Activated naive CD8-positive, alpha-beta T cell treated with anti-CD3 and anti-CD28 coated beads, Interleukin-2, amount 50 U/mL, for 24 hours (primary cell): ENCODE data around the gene DYSF.
"Not testable (repeated sequence)": the region's sequence is repeated elsewhere in the genome, so short reads cannot be mapped to it uniquely, and the experiment has no call there.

ENCODE experiments used
- ATAC-seq: fragments of 150-1000 bp; cut with Tn5 transposase; one replicate; pipeline ENCODE4 v1.10.0; 2021
- DNase-seq: peaks from one replicate; pipeline ENCODE4 v3.0.0; 2021
- H3K27ac Mint-ChIP-seq: one replicate; pipeline ENCODE4 v1.8.0; 2021; ENCODE audit warnings: mild to moderate bottlenecking, mixed read lengths
- H3K27me3 Mint-ChIP-seq: one replicate; pipeline ENCODE4 v1.8.0; 2021; ENCODE audit warnings: mixed read lengths
- H3K36me3 Mint-ChIP-seq: one replicate; pipeline ENCODE4 v1.8.0; 2021; ENCODE audit warnings: low read depth, mixed read lengths
- H3K4me1 Mint-ChIP-seq: one replicate; pipeline ENCODE4 v1.8.0; 2021; ENCODE audit warnings: mixed read lengths
- H3K4me3 Mint-ChIP-seq: one replicate; pipeline ENCODE4 v1.8.0; 2021; ENCODE audit warnings: mild to moderate bottlenecking, moderate library complexity, mixed read lengths
- H3K9me3 Mint-ChIP-seq: one replicate; pipeline ENCODE4 v1.8.0; 2021; ENCODE audit warnings: mixed read lengths

DYSF gene

GRCh38 chr2:71474116-71474743 is 20.9 kb downstream of the DYSF start:
- Mint-ChIP-seq H3K27ac (no peak overlapping the region), H3K36me3 (no peaks in the 10 kb centered on the region), H3K27me3 (peaks cover 16% of the 10 kb centered on the region), H3K4me3 (no peak overlapping the region), H3K9me3 (no peaks in the 10 kb centered on the region), H3K4me1 (no peaks in the 10 kb centered on the region)
- no peak for DNase-seq
- no peak for ATAC-seq

DNA sequence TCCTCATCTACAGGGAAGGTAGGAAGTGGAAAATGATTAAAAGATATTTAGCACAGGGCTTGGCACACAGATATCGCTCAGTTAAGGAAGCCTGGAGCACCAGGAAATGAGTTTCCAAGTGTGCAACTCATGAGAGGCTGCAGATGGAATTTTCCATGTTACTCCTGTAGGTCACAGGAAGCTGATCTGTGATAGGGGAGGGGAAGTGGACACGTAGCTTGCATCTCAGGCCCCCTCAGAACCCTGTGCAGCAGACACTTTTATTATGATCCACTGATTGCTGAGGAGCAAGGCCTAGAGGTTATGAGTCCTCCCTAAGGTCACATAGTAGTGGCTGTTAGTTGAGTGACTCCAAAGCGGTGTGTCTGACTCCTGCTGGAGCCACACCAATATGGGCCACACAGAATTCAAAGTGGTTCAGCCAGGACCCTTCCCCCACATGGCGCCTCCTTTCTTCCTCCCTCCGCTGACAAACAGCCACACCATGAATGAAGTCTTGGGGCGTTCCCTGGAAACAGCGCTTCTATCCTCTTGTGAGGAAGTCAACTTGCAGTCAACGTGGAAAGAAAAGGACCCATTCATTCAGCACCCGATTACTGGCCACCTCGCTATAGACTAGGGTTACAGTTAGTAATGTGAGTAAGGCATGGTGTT is 21.5 kb downstream of the DYSF start:
- H3K4me1 Mint-ChIP-seq: no peaks in the 10 kb centered on the region
- H3K27me3 Mint-ChIP-seq: peaks cover 13% of the 10 kb centered on the region
- DNase-seq: no peak
- H3K27ac Mint-ChIP-seq: no peak overlapping the region
- no peak overlapping the region for H3K4me3 Mint-ChIP-seq
- H3K36me3 Mint-ChIP-seq: no peaks in the 10 kb centered on the region
- ATAC-seq: no peak
- H3K9me3 Mint-ChIP-seq: no peaks in the 10 kb centered on the region

DNA sequence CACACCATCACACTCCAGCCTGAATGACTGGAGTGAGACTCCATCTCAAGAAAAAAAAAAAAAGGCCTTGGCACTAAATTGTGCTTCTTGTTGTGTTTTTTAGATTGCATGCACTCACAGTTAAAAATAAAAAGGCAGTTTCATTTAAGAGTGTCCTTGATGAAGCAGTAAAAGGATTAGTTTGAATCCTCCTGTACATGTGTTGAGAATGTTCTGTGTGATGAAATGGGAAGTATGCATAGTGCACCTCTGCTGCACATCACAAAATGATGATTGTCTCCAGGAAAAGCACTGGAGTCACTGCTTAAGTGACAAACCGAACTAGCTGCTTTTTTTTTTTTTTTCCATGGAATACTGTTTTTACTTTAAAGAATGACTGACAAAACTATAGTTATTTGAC is 23.1 kb downstream of the DYSF start:
- Mint-ChIP-seq H3K9me3 (no peaks in the 10 kb centered on the region), H3K27ac (no peak overlapping the region), H3K4me3 (no peak overlapping the region), H3K36me3 (no peaks in the 10 kb centered on the region), H3K4me1 (no peaks in the 10 kb centered on the region), H3K27me3 (peaks cover 10% of the 10 kb centered on the region)
- DNase-seq (no peak), ATAC-seq (no peak)

DNA sequence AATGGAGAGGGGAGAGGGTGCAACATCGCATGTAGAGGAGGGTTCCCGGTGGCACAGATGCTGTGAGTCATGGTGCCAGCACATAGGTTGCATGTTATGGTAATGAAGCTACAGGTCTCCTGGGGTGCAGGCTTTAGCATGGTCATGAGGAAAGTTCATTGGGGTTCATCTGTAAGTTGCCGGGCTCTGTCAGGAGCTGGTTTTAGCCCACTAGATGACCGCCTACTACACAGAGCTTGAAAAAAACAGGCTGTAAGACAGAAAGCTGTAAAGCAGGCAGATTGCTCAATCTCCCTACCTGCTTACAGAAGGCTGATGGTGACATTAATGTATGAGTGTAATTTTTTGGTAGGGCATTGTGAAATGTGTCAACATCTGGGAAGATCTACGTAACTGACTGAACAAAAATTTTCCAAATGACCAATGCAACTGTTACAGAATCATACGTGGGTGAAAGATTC is 23.9 kb downstream of the DYSF start:
- ATAC-seq (no peak), DNase-seq (no peak)
- H3K4me3 Mint-ChIP-seq: no peak overlapping the region
- H3K4me1 Mint-ChIP-seq: no peaks in the 10 kb centered on the region
- peaks cover 14% of the 10 kb centered on the region for H3K27me3 Mint-ChIP-seq
- H3K36me3 Mint-ChIP-seq: no peaks in the 10 kb centered on the region
- H3K9me3 Mint-ChIP-seq: no peaks in the 10 kb centered on the region
- H3K27ac Mint-ChIP-seq: no peak overlapping the region

GRCh38 chr2:71478806-71479205 is 25.4 kb downstream of the DYSF start:
- peaks cover 15% of the 10 kb centered on the region for H3K27me3 Mint-ChIP-seq
- no peaks in the 10 kb centered on the region for H3K9me3 Mint-ChIP-seq
- H3K4me3 Mint-ChIP-seq: no peak overlapping the region
- H3K4me1 Mint-ChIP-seq: no peaks in the 10 kb centered on the region
- DNase-seq (no peak), ATAC-seq (no peak)
- no peak overlapping the region for H3K27ac Mint-ChIP-seq
- no peaks in the 10 kb centered on the region for H3K36me3 Mint-ChIP-seq

DNA sequence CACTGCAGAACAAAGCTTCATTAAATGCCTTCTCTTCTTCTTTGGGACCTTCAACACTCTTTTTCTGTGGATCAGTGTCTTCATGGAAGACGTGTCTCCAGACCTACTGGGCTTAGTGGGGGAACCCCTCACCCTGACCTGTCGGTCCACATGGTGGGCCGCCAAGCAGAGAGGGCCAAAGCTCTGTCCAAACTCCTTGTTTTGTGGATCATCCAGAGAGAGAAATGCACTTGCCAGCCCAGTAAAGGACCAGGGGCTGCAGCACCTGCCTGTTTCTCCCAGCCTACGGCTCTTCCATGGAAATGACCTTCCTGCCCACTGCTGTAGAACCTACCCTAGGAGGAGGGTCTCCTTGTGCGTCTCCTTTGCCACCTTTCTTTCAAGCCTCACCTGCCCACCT is 25.9 kb downstream of the DYSF start:
- Mint-ChIP-seq H3K27ac (no peak overlapping the region), H3K27me3 (peaks cover 16% of the 10 kb centered on the region), H3K4me3 (no peak overlapping the region), H3K36me3 (no peaks in the 10 kb centered on the region), H3K4me1 (no peaks in the 10 kb centered on the region), H3K9me3 (no peaks in the 10 kb centered on the region)
- ATAC-seq (no peak), DNase-seq (no peak)

DNA sequence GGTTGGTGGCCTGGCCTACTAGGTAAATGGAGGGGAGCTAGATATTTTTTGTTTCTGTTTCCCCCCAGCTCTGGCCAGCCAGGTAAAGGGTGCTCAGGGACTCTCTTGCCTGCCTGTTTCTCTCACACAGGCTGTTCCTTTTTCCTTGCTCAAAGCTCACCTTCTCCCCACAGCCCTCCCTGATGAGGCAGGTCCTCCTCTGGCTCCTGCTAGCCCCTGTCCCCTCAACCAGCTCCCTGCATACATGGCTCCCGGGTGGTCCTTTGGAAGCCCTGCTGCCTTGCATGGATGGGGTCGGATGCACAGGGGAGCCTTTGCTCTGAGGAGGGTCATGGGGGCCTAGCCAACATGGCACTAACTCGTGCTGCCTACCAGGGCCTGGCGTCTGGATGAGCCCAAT is 27.8 kb downstream of the DYSF start:
- DNase-seq (no peak), ATAC-seq (no peak)
- Mint-ChIP-seq H3K4me3 (no peak overlapping the region), H3K27ac (no peak overlapping the region), H3K4me1 (no peaks in the 10 kb centered on the region), H3K36me3 (no peaks in the 10 kb centered on the region), H3K27me3 (peaks cover 11% of the 10 kb centered on the region), H3K9me3 (no peaks in the 10 kb centered on the region)

DNA sequence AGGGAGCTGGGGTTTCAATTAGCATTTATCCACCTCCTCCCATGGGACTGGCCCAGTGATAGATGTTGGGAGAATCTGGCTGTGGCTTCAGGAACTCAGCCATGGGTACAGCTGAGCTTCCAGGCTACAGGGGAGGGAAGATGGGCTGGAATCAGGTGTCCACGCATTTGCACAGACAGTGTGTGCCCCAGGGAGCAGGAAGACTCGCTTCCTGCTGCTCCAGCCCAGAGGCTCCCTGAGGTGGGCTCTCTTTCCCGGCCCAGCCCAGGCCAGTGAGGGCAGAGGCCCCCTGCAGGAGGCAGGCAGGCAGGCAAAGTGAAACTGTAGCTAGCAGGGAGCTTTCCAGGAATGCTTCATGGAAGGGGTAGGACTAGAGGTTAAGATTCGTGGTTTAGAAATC is 28.7 kb downstream of the DYSF start:
- H3K4me1 Mint-ChIP-seq: no peaks in the 10 kb centered on the region
- DNase-seq (no peak), ATAC-seq (no peak)
- no peak overlapping the region for H3K27ac Mint-ChIP-seq
- H3K4me3 Mint-ChIP-seq: no peak overlapping the region
- H3K36me3 Mint-ChIP-seq: no peaks in the 10 kb centered on the region
- H3K9me3 Mint-ChIP-seq: no peaks in the 10 kb centered on the region
- peaks cover 11% of the 10 kb centered on the region for H3K27me3 Mint-ChIP-seq

GRCh38 chr2:71483246-71483645 is 29.9 kb downstream of the DYSF start:
- ATAC-seq: no peak

DNA sequence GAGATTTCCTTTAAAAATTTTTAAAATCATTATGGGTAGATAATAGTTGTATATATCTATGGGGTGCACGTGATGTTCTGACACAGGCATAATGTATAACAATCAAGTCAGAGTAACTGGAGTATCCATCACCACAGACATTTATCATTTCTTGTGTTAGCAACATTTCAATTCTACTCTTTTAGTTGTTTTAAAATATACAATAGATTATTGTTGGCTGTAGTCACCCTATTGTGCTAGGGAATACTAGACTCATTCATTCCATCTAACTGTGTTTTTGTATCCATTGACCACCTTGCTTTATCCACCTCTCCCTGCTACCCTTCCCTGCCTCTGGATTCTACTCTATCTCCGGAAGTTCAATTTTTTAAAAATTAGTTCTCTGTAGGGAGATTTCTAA is 31.0 kb downstream of the DYSF start:
- no peak for ATAC-seq
- Mint-ChIP-seq H3K27me3 (peaks cover 11% of the 10 kb centered on the region), H3K4me3 (no peak overlapping the region), H3K27ac (no peak overlapping the region), H3K4me1 (no peaks in the 10 kb centered on the region), H3K36me3 (no peaks in the 10 kb centered on the region), H3K9me3 (no peaks in the 10 kb centered on the region)
- no peak for DNase-seq

More at GRCh38 chr2:71483246-71483645, 29.9 kb downstream of the DYSF start:
- Mint-ChIP-seq H3K4me1 (no peaks in the 10 kb centered on the region), H3K4me3 (no peak overlapping the region), H3K36me3 (no peaks in the 10 kb centered on the region), H3K27me3 (peaks cover 11% of the 10 kb centered on the region), H3K9me3 (no peaks in the 10 kb centered on the region), H3K27ac (no peak overlapping the region)
- DNase-seq: no peak

DNA sequence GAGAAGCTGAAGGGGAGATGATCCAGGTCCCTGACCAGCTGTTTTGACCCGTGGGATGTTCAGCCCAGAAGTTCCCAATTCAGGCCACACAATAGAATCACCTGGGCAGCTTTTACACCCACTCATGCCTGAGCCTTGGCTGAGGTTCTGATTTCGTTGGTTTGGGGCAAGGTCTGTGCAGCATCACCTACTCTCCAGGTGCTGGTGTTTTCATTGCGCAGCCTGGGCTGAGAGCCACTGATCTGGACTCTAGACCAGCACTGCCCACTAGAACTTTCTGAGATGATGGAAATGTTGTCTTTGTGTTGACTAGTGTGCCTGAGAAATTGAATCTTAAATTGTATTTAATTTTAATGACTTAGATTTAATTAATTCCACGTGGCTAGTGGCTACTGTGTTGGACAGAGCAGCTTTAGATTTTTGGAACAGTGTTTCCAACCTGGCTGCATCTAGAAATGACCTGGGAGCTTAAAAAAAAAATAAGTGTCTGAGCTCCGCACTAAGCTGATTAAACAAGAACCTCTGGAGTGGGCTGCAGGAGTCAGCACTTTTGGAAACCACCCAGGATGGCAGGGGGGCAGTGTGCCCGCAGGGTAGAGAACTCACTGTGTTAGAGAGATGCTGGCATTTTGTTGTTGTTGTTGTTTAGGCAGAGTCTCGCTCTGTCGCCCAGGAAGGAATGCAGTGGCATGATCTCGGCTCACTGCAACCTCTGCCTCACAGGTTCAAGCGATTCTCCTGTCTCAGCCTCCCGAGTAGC is 33.7 kb downstream of the DYSF start:
- no peaks in the 10 kb centered on the region for H3K9me3 Mint-ChIP-seq
- H3K4me3 Mint-ChIP-seq: no peak overlapping the region
- H3K4me1 Mint-ChIP-seq: no peaks in the 10 kb centered on the region
- H3K27me3 Mint-ChIP-seq: peaks cover 8% of the 10 kb centered on the region
- ATAC-seq: no peak
- no peaks in the 10 kb centered on the region for H3K36me3 Mint-ChIP-seq
- no peak overlapping the region for H3K27ac Mint-ChIP-seq
- DNase-seq: no peak

GRCh38 chr2:71491551-71491950 is 38.2 kb downstream of the DYSF start:
- not testable (repeated sequence) for H3K36me3 Mint-ChIP-seq, H3K9me3 Mint-ChIP-seq, H3K27me3 Mint-ChIP-seq, H3K4me3 Mint-ChIP-seq, DNase-seq, H3K27ac Mint-ChIP-seq, H3K4me1 Mint-ChIP-seq, ATAC-seq

DNA sequence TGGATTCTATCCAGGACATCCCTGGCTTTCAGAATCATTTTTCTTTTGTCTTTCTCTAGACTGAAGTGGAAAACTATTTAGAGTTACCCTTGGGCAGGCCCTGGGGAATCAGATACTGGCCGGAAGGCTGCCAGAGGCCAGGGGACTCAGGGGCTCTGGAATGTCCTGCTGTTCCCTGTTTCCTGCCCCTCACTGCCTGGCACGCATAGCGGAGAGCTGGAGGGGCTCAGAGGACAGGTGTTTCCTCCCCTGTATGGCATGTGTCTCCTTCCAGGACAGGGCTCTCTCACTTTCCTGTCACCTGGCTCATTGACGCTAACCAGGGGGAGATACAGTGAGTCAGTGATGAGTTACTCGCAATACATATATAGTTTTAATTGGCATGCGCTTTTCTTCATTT is 38.8 kb downstream of the DYSF start:
- no peaks in the 10 kb centered on the region for H3K9me3 Mint-ChIP-seq
- H3K27ac Mint-ChIP-seq: no peak overlapping the region
- peaks cover 3% of the 10 kb centered on the region for H3K27me3 Mint-ChIP-seq
- ATAC-seq (no peak), DNase-seq (no peak)
- H3K4me1 Mint-ChIP-seq: no peaks in the 10 kb centered on the region
- H3K36me3 Mint-ChIP-seq: no peaks in the 10 kb centered on the region
- H3K4me3 Mint-ChIP-seq: no peak overlapping the region

DNA sequence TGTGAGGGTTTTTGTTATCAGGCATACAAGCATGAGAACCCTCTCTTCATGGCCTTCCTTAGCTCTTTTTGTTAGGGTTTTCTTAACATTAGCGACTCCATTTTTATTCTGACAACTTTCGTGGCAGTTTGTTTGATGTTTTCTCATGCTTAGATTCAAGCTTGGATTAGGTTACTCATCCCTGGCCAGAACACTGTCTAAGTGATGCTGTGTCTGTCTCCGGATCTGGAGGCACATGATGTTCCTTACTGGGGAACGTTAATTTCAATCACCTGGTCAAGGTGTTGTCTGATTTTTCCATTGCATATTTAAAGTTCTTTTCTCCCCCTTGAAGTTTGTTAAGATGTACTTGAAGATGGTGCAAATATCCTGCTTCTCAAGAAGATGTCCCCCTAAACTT is 40.7 kb downstream of the DYSF start:
- Mint-ChIP-seq H3K4me1 (no peaks in the 10 kb centered on the region), H3K27ac (no peak overlapping the region), H3K4me3 (no peak overlapping the region), H3K27me3 (peaks cover 3% of the 10 kb centered on the region), H3K9me3 (no peaks in the 10 kb centered on the region), H3K36me3 (no peaks in the 10 kb centered on the region)
- DNase-seq (no peak), ATAC-seq (no peak)

- H3K27me3 Mint-ChIP-seq: peaks cover 3% of the 10 kb centered on the region
Observed at GRCh38 chr2:71494523-71495155, 41.3 kb downstream of the DYSF start.

More at GRCh38 chr2:71494523-71495155, 41.3 kb downstream of the DYSF start:
- DNase-seq (no peak), ATAC-seq (peak; percentile 46)
- no peak overlapping the region for H3K27ac Mint-ChIP-seq
- H3K9me3 Mint-ChIP-seq: no peaks in the 10 kb centered on the region
- no peak overlapping the region for H3K4me3 Mint-ChIP-seq
- H3K36me3 Mint-ChIP-seq: no peaks in the 10 kb centered on the region
- H3K4me1 Mint-ChIP-seq: no peaks in the 10 kb centered on the region
